K562 (cell line): ENCODE data around the gene KCNK3. TPM values are rescaled to one million over a fixed set of nuclear protein-coding genes. Genes with fewer than 3 reads are reported as not detected.

Source experiments
- ATAC-seq: fragments of 200-7000 bp; cut with Tn5 transposase; 3 replicates; pipeline ENCODE4 v1.9.1; 2020; ENCODE audit warnings: moderate library complexity
- BruUV-seq: library from RNA; stranded (reverse); fragments of 400-500 nt; replicated peaks from 2 replicates; lab custom pipeline; 2021; lab: Mats Ljungman, UMichigan
- CTCF ChIA-PET: fragments of 300-600 bp; formaldehyde crosslinking; extraction: SDS; loops from one replicate; lab custom pipeline; 2021; ENCODE audit warnings: low intra/inter-chr PET ratio; lab: Yijun Ruan, JAX
- POLR2A ChIA-PET: fragments of 300-600, 350-650 bp; sonication (Branson Sonifier 250); formaldehyde crosslinking; extraction: SDS; loops from one replicate; lab custom pipeline; 2021; ENCODE audit warnings: antibody characterized with exemption, inconsistent platforms; lab: Yijun Ruan, JAX
- DNase-seq, 4 experiments: peaks; one replicate each; pipeline versions ENCODE4 v3.0.0 to v3.0.0-alpha.2; 2011 to 2018; ENCODE audit warnings: low spot score in 3 of 4, mixed read lengths in 3 of 4; ENCODE audit errors: extremely low read depth in 1 of 4
- FAIRE-seq: peaks from 2 replicates; lab custom pipeline; 2011; peaks lifted over from hg19 to GRCh38; lab: Jason Lieb, UNC
- H2AFZ ChIP-seq: 2 replicates; pipeline ENCODE4 v1.6.0; 2011; ENCODE audit warnings: low read depth, low read length, control low read depth, inconsistent platforms
- H3K27ac ChIP-seq: fragments of 200-600 bp; 3 replicates; pipeline ENCODE4 v1.8.0; 2011; ENCODE audit warnings: low read depth, mild to moderate bottlenecking, control low read depth, inconsistent platforms, low read length, moderate library complexity, mixed read lengths; ENCODE audit errors: extremely low read depth
- H3K27me3 ChIP-seq, 2 experiments: fragments of 300-600 bp in 1 of 2; 2 replicates in 1 of 2; 3 replicates in 1 of 2; pipeline versions ENCODE4 v1.6.0 to v1.8.0; 2011; ENCODE audit warnings: inconsistent platforms in 2 of 2, low read length in 2 of 2, mild to moderate bottlenecking in 1 of 2, mixed read lengths in 1 of 2, moderate library complexity in 1 of 2; ENCODE audit not compliant: control insufficient read depth in 2 of 2, insufficient read depth in 2 of 2
- H3K36me3 ChIP-seq: fragments of 300-600 bp; 3 replicates; pipeline ENCODE4 v1.8.0; 2011; ENCODE audit warnings: mild to moderate bottlenecking, low read length, inconsistent platforms; ENCODE audit not compliant: control insufficient read depth, insufficient read depth
- H3K4me1 ChIP-seq, 2 experiments: fragments of 200-600 bp in 1 of 2; replicated peaks in 1 of 2; 2 replicates in 1 of 2; 3 replicates in 1 of 2; pipeline versions ENCODE4 v1.5.1 to v1.8.0; 2011; ENCODE audit warnings: inconsistent platforms in 2 of 2, low read length in 2 of 2, mild to moderate bottlenecking in 1 of 2, mixed read lengths in 1 of 2, moderate library complexity in 1 of 2; ENCODE audit not compliant: control insufficient read depth in 2 of 2, insufficient read depth in 2 of 2
- H3K4me2 ChIP-seq: 2 replicates; pipeline ENCODE4 v1.6.1; 2011; ENCODE audit warnings: low read length, control low read depth, inconsistent platforms, mixed read lengths; ENCODE audit not compliant: insufficient read depth
- H3K4me3 ChIP-seq: fragments of 200-600 bp; sonication (generic), shearing (Covaris generic); 2 replicates; pipeline ENCODE4 v1.5.1; 2016; ENCODE audit warnings: control low read depth, inconsistent platforms
- H3K79me2 ChIP-seq: fragments of 200-600 bp; 3 replicates; pipeline ENCODE4 v1.8.0; 2011; ENCODE audit warnings: low read length, inconsistent platforms; ENCODE audit not compliant: control insufficient read depth, insufficient read depth
- H3K9ac ChIP-seq, 2 experiments: 2 replicates each; pipeline versions ENCODE4 v1.6.0 to v1.6.1; 2011; ENCODE audit warnings: low read depth in 2 of 2, low read length in 2 of 2, control low read depth in 1 of 2, inconsistent platforms in 1 of 2, mild to moderate bottlenecking in 1 of 2, mixed read lengths in 1 of 2; ENCODE audit not compliant: insufficient read depth in 1 of 2
- H3K9me1 ChIP-seq: one replicate; pipeline ENCODE4 v1.6.0; 2011; ENCODE audit warnings: inconsistent platforms, mild to moderate bottlenecking, low read length, moderate library complexity; ENCODE audit not compliant: control insufficient read depth, insufficient read depth
- H3K9me3 ChIP-seq: replicated peaks from 2 replicates; pipeline ENCODE4 v1.5.1; 2011; ENCODE audit warnings: low read depth, low read length, inconsistent platforms; ENCODE audit not compliant: control insufficient read depth, insufficient read depth
- H4K20me1 ChIP-seq: replicated peaks from 2 replicates; pipeline ENCODE4 v1.6.1; 2011; ENCODE audit warnings: low read length, inconsistent platforms, mixed read lengths; ENCODE audit not compliant: control insufficient read depth, insufficient read depth
- BRD9 ChIP-seq: fragments of 450-650 bp; IDR thresholded peaks from 2 replicates; pipeline ENCODE4 v1.6.1; 2018; ENCODE audit warnings: low read depth; ENCODE audit not compliant: partially characterized antibody
- CTBP1 ChIP-seq: fragments of 450-650 bp; IDR thresholded peaks from 2 replicates; pipeline ENCODE4 v1.6.1; 2016; ENCODE audit warnings: borderline replicate concordance
- CTCF ChIP-seq, 3 experiments: IDR thresholded peaks in 2 of 3; conservative IDR thresholded peaks in 1 of 3; 2 replicates each; pipeline ENCODE4 v1.5.1; 2011 to 2012; ENCODE audit warnings: low read length in 3 of 3, mild to moderate bottlenecking in 3 of 3, control low read depth in 2 of 3, improper control_type of control experiment in 1 of 3, inconsistent platforms in 1 of 3, low read depth in 1 of 3, mixed read lengths in 1 of 3, moderate library complexity in 1 of 3; ENCODE audit not compliant: insufficient read depth in 2 of 3
- CTCFL ChIP-seq: IDR thresholded peaks from 2 replicates; pipeline ENCODE4 v1.6.1; 2011; ENCODE audit warnings: borderline replicate concordance, low read depth, mild to moderate bottlenecking, moderate library complexity, low read length; ENCODE audit not compliant: insufficient read depth, poor library complexity, severe bottlenecking
- FUS ChIP-seq: fragments of 200-400 bp; formaldehyde crosslinking; optimal IDR thresholded peaks from 2 replicates; pipeline ENCODE3; 2017; ENCODE audit warnings: low read depth, low read length
- MNT ChIP-seq, 2 experiments: fragments of 450-650 bp; conservative IDR thresholded peaks; 2 replicates each; pipeline ENCODE4 v1.6.1; 2017; ENCODE audit warnings: mild to moderate bottlenecking in 2 of 2, moderate library complexity in 2 of 2
- NRF1 ChIP-seq, 2 experiments: fragments of 450-650 bp; IDR thresholded peaks in 1 of 2; conservative IDR thresholded peaks in 1 of 2; 2 replicates each; pipeline ENCODE4 v1.6.1; 2014; ENCODE audit warnings: mild to moderate bottlenecking in 2 of 2
- RAD21 ChIP-seq, 2 experiments: fragments of 250-450 bp in 1 of 2; fragments of 450-650 bp in 1 of 2; sonication (Bioruptor Pico) in 1 of 2; formaldehyde crosslinking in 1 of 2; IDR thresholded peaks in 1 of 2; conservative IDR thresholded peaks in 1 of 2; 2 replicates each; pipeline versions ENCODE4 v1.4.0 to v1.8.0; 2020 to 2022; ENCODE audit warnings: mild to moderate bottlenecking in 2 of 2, moderate library complexity in 1 of 2
- RUNX1 ChIP-seq: sonication (generic); IDR thresholded peaks from 2 replicates; pipeline ENCODE4 v1.6.1; 2016; ENCODE audit warnings: antibody characterized with exemption, low read depth
- ZNF184 ChIP-seq: sonication (generic); formaldehyde crosslinking; IDR thresholded peaks from 2 replicates; pipeline ENCODE4 v1.5.0; 2020; ENCODE audit warnings: missing genetic modification reagents
- ZNF347 ChIP-seq: fragments of 450-650 bp; formaldehyde crosslinking; IDR thresholded peaks from 2 replicates; pipeline ENCODE4 v1.4.0; 2020; ENCODE audit warnings: low read depth, mild to moderate bottlenecking, moderate library complexity
- WGBS: fragments of 100-300 bp; shearing (Covaris generic); methylation state at CpG from one replicate; pipeline ENCODE4 v1.1.6; 2016; ENCODE audit warnings: low coverage, mixed read lengths; ENCODE audit not compliant: insufficient coverage; ENCODE audit errors: missing lambda C conversion rate; 5-methylcytosine and 5-hydroxymethylcytosine counted together
- in situ Hi-C: fragments of 300-500 bp; cut with MboI; formaldehyde crosslinking; loops from 4 replicates; pipeline ENCODE4 v1.15.0; 2018; ENCODE audit warnings: inconsistent platforms, mixed read lengths
- intact Hi-C: fragments of 100-400 bp; cut with micrococcal nuclease; formaldehyde crosslinking; loops from 2 replicates; pipeline ENCODE4 v1.14.2; 2022
- polyA plus RNA-seq, 8 experiments: library from polyadenylated mRNA; depleted of rRNA in 4 of 8; stranded (reverse) in 5 of 8; unstranded in 3 of 8; fragments of >200 nt; fragmentation: Nextera tagmentation in 2 of 8; fragmentation: Illumina TruSeq in 1 of 8; extraction: Ambion mirVana in 2 of 8; extraction: Trizol in 1 of 8; gene quantifications; 2 replicates each; pipeline versions ENCODE4 v1.2.1 to v1.2.3, GENCODE V29; 2011 to 2014; ENCODE audit warnings: inconsistent platforms in 1 of 8, missing spikeins in 1 of 8
- total RNA-seq, 7 experiments: library from RNA; depleted of rRNA in 6 of 7; stranded (reverse); fragments of >200 nt in 6 of 7; fragmentation: Illumina TruSeq in 2 of 7; extraction: Trizol in 2 of 7; gene quantifications; 2 replicates each; pipeline versions ENCODE4 v1.2.1 to v1.2.3, GENCODE V29; 2011 to 2021; ENCODE audit warnings: low replicate concordance in 1 of 7
- TF ChIP-seq, protein P1 (sequence below): sonication (generic); formaldehyde crosslinking; IDR thresholded peaks from 2 replicates; pipeline ENCODE4 v1.8.1; 2023; ENCODE audit warnings: mild to moderate bottlenecking, missing genetic modification reagents
- TF ChIP-seq, protein P2 (sequence below): sonication (generic); formaldehyde crosslinking; IDR thresholded peaks from 2 replicates; pipeline ENCODE4 v1.9.0; 2022; ENCODE audit warnings: mild to moderate bottlenecking, missing genetic modification reagents

Gene KCNK3
- total and polyA plus RNA-seq, 9 of the 15 experiments (the other 6 are each of a cell fraction or from before 2014, with no cell fraction given): 0.01 to 0.20 (median 0.07) TPM; not detected in 5

DNA sequence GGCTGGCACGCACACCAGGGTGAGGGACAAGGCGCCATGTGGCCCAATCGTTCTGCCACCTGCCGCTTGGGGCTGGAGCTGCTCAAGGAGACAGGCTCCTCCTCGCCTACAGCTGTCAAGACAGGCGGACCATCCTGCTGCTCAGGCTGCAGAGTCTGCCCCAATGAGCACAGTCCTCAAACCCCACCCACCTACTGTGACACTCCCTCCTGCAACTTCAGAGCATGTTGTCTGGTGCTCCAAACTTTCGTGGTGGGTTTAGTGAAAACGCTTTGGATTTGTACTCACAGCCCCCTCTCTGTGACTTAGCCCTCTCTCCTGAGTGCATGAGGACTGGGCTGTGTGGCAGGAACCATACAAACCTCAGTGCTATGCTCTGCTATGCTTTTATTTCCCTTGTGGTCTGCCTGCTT is 48.4 kb downstream of the KCNK3 start:
- ATAC-seq: peak; percentile 87
- Histone ChIP-seq H3K27me3 (0 out of 5 replicates have a peak, but pooled peaks cover 0 to 5% of the 10 kb centered on the region in 2 experiments), H3K4me2 (no peak overlapping the region), H3K79me2 (no peaks in the 10 kb centered on the region), H2AFZ (peak overlapping the region; percentile 34), H3K36me3 (no peaks in the 10 kb centered on the region), H3K4me3 (no peak overlapping the region), H3K27ac (no peak overlapping the region), H3K9me1 (no peaks in the 10 kb centered on the region), H3K9ac (no peak overlapping the region), H3K9me3 (no peaks in the 10 kb centered on the region), H4K20me1 (no peaks in the 10 kb centered on the region), H3K4me1 (peaks cover 0 to 6% of the 10 kb centered on the region in 2 experiments; a peak in 2 of 5 replicates)
- BruUV-seq: no TSS peak
- ChIA-PET CTCF (no interaction called here), POLR2A (interaction anchor here (0.6 to 0.9 kb wide), 3 partner anchors 9 to 456 kb away, joined by 3 to 4 read pairs (median 3); no protein-coding TSS in a partner anchor)
- 3% methylated on average over 8 of the region's 8 CpGs for WGBS
- FAIRE-seq: peak; percentile 80
- intact Hi-C loops: loop anchor here (5.0 to 10.0 kb wide), 2 partner anchors 59 to 236 kb away; no protein-coding TSS in a partner anchor
- in situ Hi-C loops: loop anchor here (5.0 kb wide), 1 partner anchor 139 kb away; no protein-coding TSS in a partner anchor
- peak; percentile 45 to 53 (median 51) for DNase-seq
- TF ChIP-seq FUS (no peak), RUNX1 (no peak), CTCF (IDR thresholded peaks at IDR 0.05 in 2 of 3, conservative IDR thresholded peaks at IDR 0.05 in 1 of 3; ENCODE audit: insufficient read depth in 2 of 3, low read depth in 1 of 3, low read length in 3 of 3) (peak; percentile 22 to 29 (median 25); a peak in 2 of 6 replicates), ZNF347 (CRISPR knock-in tag) (no peak), CTBP1 (peak; percentile 21; the same call in 1 of the 2 replicates), BRD9 (no peak), CTCFL (peak; percentile 68), ZNF184 (CRISPR knock-in tag) (no peak), NRF1 (conservative IDR thresholded peaks at IDR 0.05 in 1 of 2, IDR thresholded peaks at IDR 0.05 in 1 of 2) (peak; percentile 41 to 52; a peak in 2 of 4 replicates), RAD21 (CRISPR knock-in tag; conservative IDR thresholded peaks at IDR 0.05 in 1 of 2, IDR thresholded peaks at IDR 0.05 in 1 of 2) (0 out of 4 replicates have a peak, but pooled peaks of 1 of the 2 experiments have one; percentile 18), MNT (conservative IDR thresholded peaks at IDR 0.05) (0 out of 4 replicates have a peak, but pooled peaks of 1 of the 2 experiments have one; percentile 30)
- TF ChIP-seq, protein P1, sequence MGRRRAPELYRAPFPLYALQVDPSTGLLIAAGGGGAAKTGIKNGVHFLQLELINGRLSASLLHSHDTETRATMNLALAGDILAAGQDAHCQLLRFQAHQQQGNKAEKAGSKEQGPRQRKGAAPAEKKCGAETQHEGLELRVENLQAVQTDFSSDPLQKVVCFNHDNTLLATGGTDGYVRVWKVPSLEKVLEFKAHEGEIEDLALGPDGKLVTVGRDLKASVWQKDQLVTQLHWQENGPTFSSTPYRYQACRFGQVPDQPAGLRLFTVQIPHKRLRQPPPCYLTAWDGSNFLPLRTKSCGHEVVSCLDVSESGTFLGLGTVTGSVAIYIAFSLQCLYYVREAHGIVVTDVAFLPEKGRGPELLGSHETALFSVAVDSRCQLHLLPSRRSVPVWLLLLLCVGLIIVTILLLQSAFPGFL: no peak
- TF ChIP-seq, protein P2, sequence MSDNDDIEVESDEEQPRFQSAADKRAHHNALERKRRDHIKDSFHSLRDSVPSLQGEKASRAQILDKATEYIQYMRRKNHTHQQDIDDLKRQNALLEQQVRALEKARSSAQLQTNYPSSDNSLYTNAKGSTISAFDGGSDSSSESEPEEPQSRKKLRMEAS (CRISPR knock-in tag): peak; percentile 51; the same call in 1 of the 2 replicates
